ENCODE data around the gene TMEM131L.

DNA sequence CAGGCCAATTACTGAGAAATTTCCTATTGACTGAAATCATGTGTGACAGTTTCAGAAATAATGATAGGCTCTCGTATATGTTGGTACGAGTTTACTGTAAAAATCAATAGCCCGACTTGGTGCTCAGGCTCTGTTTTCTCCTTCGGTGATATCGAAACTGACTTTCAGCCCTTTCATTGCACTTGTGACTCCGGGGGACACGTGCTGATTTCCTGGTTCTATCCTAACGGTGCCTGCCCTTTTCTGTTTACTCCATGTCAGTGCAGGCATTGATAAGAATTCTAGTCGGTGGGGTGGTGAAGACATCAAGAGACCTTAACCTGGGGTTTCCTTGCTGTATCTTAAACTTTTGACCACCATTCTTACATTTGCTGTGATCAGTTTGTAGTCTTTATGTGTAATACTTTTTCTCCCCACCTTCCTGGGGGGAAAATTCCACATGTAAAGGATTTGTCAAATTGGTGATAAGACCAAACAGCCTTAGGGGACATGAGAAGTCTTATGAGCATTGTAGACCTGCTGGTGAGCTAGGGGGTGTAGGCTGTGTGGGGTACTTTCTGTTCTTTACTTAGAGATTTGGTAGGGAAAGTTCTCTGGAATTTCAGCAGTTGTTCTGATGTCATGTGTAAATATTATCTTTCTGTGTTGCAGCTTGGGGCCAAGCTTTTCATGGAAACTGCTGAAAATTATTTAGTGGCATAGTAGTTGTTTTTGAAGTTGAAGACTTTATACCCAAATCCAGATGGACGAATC, 52.7 kb downstream of the TMEM131L start:
- TF ChIP-seq, protein P1, sequence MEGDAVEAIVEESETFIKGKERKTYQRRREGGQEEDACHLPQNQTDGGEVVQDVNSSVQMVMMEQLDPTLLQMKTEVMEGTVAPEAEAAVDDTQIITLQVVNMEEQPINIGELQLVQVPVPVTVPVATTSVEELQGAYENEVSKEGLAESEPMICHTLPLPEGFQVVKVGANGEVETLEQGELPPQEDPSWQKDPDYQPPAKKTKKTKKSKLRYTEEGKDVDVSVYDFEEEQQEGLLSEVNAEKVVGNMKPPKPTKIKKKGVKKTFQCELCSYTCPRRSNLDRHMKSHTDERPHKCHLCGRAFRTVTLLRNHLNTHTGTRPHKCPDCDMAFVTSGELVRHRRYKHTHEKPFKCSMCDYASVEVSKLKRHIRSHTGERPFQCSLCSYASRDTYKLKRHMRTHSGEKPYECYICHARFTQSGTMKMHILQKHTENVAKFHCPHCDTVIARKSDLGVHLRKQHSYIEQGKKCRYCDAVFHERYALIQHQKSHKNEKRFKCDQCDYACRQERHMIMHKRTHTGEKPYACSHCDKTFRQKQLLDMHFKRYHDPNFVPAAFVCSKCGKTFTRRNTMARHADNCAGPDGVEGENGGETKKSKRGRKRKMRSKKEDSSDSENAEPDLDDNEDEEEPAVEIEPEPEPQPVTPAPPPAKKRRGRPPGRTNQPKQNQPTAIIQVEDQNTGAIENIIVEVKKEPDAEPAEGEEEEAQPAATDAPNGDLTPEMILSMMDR (IDR thresholded peaks at IDR 0.05; ENCODE audit: extremely low read depth in 1 of 2, insufficient read depth in 1 of 2, low read depth in 1 of 2, low read length in 2 of 2): no peak
- TF ChIP-seq EZH2 (IDR thresholded peaks at IDR 0.05; ENCODE audit: borderline replicate concordance, low read depth, low read length, severe bottlenecking) (no peak), GATA2 (IDR thresholded peaks at IDR 0.05; ENCODE audit: insufficient read depth, insufficient read length, low read depth, low read length) (no peak), POLR2AphosphoS5 (IDR thresholded peaks at IDR 0.05; ENCODE audit: insufficient read depth, low read depth, low read length) (no peak), POLR2A (IDR thresholded peaks at IDR 0.05; ENCODE audit: low read depth, low read length) (no peak), JUN (IDR thresholded peaks at IDR 0.05; ENCODE audit: borderline replicate concordance, insufficient read depth, insufficient read length, low read depth) (no peak), MYC (IDR thresholded peaks at IDR 0.05; ENCODE audit: low read depth, low read length) (no peak), FOS (IDR thresholded peaks at IDR 0.05; ENCODE audit: borderline replicate concordance, insufficient read depth, low read length) (no peak)
- TF ChIP-seq, protein P2, sequence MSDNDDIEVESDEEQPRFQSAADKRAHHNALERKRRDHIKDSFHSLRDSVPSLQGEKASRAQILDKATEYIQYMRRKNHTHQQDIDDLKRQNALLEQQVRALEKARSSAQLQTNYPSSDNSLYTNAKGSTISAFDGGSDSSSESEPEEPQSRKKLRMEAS (IDR thresholded peaks at IDR 0.05; ENCODE audit: insufficient read depth, insufficient read length): no peak

Measured in endothelial cell of umbilical vein (primary cell).